Nephron (organoid): ENCODE results near the gene TLE5.
A peak's percentile ranks its signal among the peaks of the same experiment; 100 is the strongest.

Experiments
- H3K27ac Mint-ChIP-seq, 3 experiments: 2 replicates each; pipeline ENCODE4 v1.8.0; 2020; ENCODE audit warnings: mixed read lengths in 3 of 3, mild to moderate bottlenecking in 2 of 3, moderate library complexity in 1 of 3
- H3K27me3 Mint-ChIP-seq: 2 replicates; pipeline ENCODE4 v1.8.0; 2021; ENCODE audit warnings: low read depth, mild to moderate bottlenecking, moderate library complexity, mixed read lengths
- H3K36me3 Mint-ChIP-seq: 2 replicates; pipeline ENCODE4 v1.8.0; 2020; ENCODE audit warnings: low read depth, mixed read lengths
- H3K4me1 Mint-ChIP-seq: 2 replicates; pipeline ENCODE4 v1.8.0; 2020; ENCODE audit warnings: mixed read lengths
- H3K4me3 Mint-ChIP-seq, 3 experiments: 2 replicates each; pipeline ENCODE4 v1.8.0; 2020; ENCODE audit warnings: mild to moderate bottlenecking in 3 of 3, mixed read lengths in 3 of 3, moderate library complexity in 2 of 3
- H3K9me3 Mint-ChIP-seq: 2 replicates; pipeline ENCODE4 v1.8.0; 2020; ENCODE audit warnings: mixed read lengths
- CTCF ChIP-seq, 3 experiments: fragments of 200-600 bp; sonication (generic); IDR thresholded peaks; one replicate each; pipeline ENCODE4 v1.5.0; 2021; ENCODE audit warnings: antibody characterized with exemption in 3 of 3; ENCODE audit not compliant: unreplicated experiment in 3 of 3

Gene TLE5

GRCh38 chr19:3060857-3061181 lies 1.5 kb downstream of the TLE5 start:
- H3K27ac Mint-ChIP-seq, result peak overlapping the region; percentile 83 to 96 (median 87)
- peaks cover 32% of the 10 kb centered on the region for H3K4me1 Mint-ChIP-seq
- no peak for TF ChIP-seq CTCF (IDR thresholded peaks at IDR 0.05; ENCODE audit: unreplicated experiment in 3 of 3)
- no peaks in the 10 kb centered on the region for H3K9me3 Mint-ChIP-seq
- peaks cover 18% of the 10 kb centered on the region for H3K27me3 Mint-ChIP-seq
- peak overlapping the region; percentile 86 to 94 (median 94) for H3K4me3 Mint-ChIP-seq
- peaks cover 33% of the 10 kb centered on the region for H3K36me3 Mint-ChIP-seq

- Mint-ChIP-seq H3K4me3 (peak overlapping the region; percentile 50 to 94 (median 69)), H3K36me3 (peaks cover 39% of the 10 kb centered on the region), H3K27ac (peak overlapping the region in 1 of 3 experiments; percentile 46), H3K27me3 (peaks cover 14% of the 10 kb centered on the region), H3K9me3 (no peaks in the 10 kb centered on the region), H3K4me1 (peaks cover 38% of the 10 kb centered on the region)
- no peak for TF ChIP-seq CTCF (IDR thresholded peaks at IDR 0.05; ENCODE audit: unreplicated experiment in 3 of 3)
Measured at GRCh38 chr19:3059653-3060052, 2.6 kb downstream of the TLE5 start.

GRCh38 chr19:3058821-3059314 lies 3.4 kb downstream of the TLE5 start:
- Mint-ChIP-seq H3K27me3 (peaks cover 12% of the 10 kb centered on the region), H3K4me1 (peaks cover 45% of the 10 kb centered on the region), H3K9me3 (no peaks in the 10 kb centered on the region), H3K4me3 (peak overlapping the region in 1 of 3 experiments; percentile 28), H3K36me3 (peaks cover 45% of the 10 kb centered on the region), H3K27ac (no peak overlapping the region)
- no peak for TF ChIP-seq CTCF (IDR thresholded peaks at IDR 0.05; ENCODE audit: unreplicated experiment in 3 of 3)

- Mint-ChIP-seq H3K27me3 (peaks cover 6% of the 10 kb centered on the region), H3K4me3 (peak overlapping the region; percentile 38 to 79 (median 71)), H3K36me3 (peaks cover 45% of the 10 kb centered on the region), H3K27ac (peak overlapping the region; percentile 48 to 92 (median 90)), H3K4me1 (peaks cover 45% of the 10 kb centered on the region), H3K9me3 (no peaks in the 10 kb centered on the region)
- no peak for TF ChIP-seq CTCF (IDR thresholded peaks at IDR 0.05; ENCODE audit: unreplicated experiment in 3 of 3)
Measured at GRCh38 chr19:3058009-3058820, 4.1 kb downstream of the TLE5 start.

GRCh38 chr19:3057275-3057714 lies 5.0 kb downstream of the TLE5 start:
- Mint-ChIP-seq H3K36me3 (peaks cover 45% of the 10 kb centered on the region), H3K9me3 (no peaks in the 10 kb centered on the region), H3K4me1 (peaks cover 45% of the 10 kb centered on the region), H3K4me3 (peak overlapping the region; percentile 38 to 79 (median 59)), H3K27ac (peak overlapping the region; percentile 48 to 92 (median 90)), H3K27me3 (peaks cover 6% of the 10 kb centered on the region)
- no peak for TF ChIP-seq CTCF (IDR thresholded peaks at IDR 0.05; ENCODE audit: unreplicated experiment in 3 of 3)
